IMR-90 (cell line): ENCODE results near the gene NTSR1.

Experiments used
- CEBPB ChIP-seq: IDR thresholded peaks from 2 replicates; pipeline ENCODE4 v1.6.1; 2012; ENCODE audit warnings: low read depth, low read length, improper control_type of control experiment
- CTCF ChIP-seq: conservative IDR thresholded peaks from 2 replicates; pipeline ENCODE4 v1.5.1; 2012; ENCODE audit warnings: mild to moderate bottlenecking, low read depth, low read length, improper control_type of control experiment
- POLR2A ChIP-seq: IDR thresholded peaks from 2 replicates; pipeline ENCODE4 v1.6.1; 2012; ENCODE audit warnings: mild to moderate bottlenecking, low read depth, low read length

- TF ChIP-seq CEBPB, result no peak
- TF ChIP-seq CTCF, result no peak
- no peak for TF ChIP-seq POLR2A
Measured at GRCh38 chr20:62726716-62727583, 18.3 kb downstream of the NTSR1 start.
